Cortex of kidney (tissue), 1 donor: ENCODE data around the gene KAT7.

Experiments used
- DNase-seq: peaks from one replicate; lab custom pipeline; 2025; lab: John Stamatoyannopoulos, UW

Gene KAT7

DNA sequence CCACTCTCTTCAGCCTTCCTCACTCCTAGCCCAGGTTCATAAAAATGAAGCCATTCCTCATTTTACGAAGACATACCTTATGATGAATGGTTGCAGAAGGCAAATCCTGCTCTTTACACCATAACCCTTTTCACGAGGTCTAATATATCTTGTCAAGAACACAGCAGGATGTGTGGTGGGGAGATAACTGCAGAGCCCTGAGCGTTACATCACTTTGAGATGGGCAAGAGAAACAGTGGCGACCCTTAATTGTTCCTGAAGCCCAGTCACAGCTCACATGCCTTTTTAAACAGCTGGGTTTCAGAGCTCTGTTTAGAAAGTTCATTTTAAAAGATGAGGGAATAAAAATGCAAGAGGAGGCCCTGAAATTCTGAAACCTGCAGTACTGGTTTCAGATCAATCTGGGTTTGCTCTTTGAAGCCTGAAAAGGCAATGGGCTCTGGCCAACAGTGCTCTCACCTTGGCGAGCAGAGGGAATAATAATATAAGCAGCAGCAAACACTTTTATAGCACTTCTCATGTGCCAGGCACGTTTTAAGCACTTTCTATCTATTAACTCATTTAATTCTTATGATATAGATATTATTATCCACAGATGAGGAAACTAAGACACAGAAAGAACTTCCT lies 27.4 kb upstream of the KAT7 start:
- DNase-seq: no peak

DNA sequence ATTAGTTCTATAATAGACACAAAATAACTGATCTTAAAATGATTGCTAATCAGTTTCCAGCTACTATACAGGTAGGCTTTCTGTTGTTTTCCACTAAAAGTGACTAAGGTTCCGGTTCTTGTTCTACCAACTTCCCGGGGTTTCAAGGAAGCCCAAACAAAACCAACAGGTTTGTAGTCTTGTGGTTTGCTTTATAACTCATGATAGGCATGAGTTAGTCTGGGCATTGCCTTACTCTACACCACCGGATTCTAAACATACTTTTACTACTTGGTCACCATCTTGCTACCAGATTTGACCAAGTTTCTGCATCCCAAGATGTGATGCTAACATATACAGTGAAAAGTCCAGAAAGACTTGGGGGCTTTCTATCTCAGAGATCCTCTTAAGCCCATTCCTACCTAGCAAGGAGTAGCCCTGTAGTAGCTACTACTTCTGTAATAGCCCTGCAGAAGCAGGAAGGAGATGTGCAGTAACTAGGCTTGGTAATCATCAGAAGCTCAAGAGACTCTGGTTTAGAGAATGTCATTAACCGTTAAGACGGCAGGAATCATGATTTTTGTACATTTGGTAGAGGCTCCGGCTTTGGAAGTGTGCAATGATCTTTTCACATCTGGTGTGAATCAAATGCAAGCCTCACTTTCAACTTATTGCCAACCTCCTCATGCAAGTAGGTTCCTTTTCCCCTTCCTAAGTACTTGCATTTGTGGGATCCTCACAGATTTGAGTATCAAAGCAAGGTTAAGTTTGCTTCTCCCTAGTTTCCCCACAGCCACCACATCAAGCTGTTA lies 26.1 kb upstream of the KAT7 start:
- DNase-seq: no peak

DNA sequence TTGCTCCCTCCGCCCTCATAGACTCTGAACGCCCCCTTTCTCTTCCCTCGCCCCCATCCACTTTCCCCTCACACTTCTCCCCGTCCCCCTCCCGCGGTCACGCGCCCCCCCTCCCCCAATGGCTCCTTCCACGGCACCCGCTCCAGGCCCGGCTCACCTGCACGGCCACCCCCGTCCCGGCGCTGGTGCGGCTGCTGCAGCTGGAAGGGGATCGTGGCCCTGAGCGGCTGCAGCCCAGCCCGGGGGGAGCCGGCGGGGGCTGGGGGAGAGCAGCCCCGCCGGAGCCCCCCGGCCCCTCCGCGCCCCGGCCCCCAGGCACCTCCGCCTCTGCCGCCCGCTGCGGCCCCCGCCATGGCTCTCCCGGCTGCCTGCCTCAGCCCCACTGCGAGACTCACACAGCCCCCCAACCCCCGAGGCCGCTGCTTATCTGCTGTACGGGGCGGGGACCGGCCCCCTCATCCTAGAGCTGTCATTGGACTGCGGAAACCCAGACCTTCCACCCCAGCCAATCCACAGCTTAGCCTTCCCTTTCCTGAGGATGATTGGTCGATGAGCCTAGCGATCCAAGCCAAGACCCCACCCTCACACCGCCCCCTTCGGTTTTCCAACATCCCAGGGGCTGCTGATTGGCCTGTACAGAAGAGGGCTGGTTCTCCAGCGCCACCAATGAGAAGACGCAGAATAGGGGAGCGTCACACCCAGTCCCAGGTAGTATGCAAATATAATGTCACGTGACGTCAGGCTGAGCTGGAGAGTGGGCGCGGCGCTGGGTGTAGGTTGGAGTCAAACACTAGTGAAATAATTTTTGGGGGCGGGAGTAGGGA lies 24.5 kb upstream of the KAT7 start, which contains the start of gene FAM117A:
FAM117A (minus strand) TSS at position 397 of the 824 bp plus-strand sequence; CDS start at position 353, 44 bp downstream.
- no peak for DNase-seq

DNA sequence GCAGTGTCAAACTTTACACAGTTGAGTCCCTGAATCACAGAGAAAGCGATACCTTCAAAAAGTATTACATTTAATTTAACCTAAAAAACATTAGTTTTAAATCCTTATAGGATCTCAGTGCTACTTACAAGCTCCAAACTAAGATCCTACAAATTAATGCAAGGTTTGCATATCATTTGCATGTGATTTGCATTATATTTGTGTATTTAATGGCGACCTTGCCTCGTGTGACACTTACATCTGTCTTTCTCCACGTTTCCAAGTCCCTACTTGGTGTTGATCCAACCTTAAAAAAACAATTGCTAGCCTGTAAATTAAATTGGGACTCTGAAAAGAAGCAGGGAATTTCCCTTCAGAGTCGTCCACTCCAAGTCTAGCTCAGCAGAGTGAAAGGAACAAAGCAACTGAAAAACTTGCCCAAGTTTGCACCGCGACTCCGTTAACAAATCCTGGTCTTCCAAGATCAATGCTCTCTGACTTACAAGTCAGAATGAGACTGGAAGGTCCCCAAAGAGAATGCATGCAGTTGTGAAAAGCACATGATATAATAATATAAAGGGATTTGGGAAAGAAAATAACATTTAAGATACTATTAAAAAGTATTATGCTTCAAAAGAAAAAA lies 23.8 kb upstream of the KAT7 start:
- DNase-seq: no peak

DNA sequence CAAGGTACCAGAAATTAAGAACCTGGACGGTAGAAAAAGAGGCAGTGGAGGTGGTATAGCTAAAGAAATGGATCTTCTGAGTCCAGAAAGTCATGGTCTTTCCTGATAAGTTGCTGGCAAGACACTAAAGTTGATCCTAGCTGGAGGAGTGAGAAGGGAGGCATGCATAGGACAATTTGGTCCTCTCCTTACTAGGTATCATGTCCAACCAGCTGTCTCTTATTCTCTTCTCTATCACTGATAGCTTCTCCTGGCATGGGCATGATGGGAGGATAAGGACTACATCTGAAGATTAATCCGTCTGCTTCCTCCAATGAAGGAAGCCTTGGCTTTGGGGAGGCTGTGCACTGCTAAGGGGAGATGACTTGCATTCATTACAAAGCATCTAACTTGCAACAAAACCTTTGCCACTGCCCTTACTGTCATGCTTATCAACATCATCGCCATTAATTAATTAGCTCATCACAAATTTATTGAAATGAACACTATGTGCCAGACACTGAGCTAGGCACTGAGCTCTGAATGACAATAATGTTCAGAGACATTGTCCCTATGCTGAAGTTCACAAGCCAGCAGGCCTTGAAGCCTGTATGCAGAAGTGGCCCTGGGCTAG lies 21.5 kb upstream of the KAT7 start:
- DNase-seq: no peak

DNA sequence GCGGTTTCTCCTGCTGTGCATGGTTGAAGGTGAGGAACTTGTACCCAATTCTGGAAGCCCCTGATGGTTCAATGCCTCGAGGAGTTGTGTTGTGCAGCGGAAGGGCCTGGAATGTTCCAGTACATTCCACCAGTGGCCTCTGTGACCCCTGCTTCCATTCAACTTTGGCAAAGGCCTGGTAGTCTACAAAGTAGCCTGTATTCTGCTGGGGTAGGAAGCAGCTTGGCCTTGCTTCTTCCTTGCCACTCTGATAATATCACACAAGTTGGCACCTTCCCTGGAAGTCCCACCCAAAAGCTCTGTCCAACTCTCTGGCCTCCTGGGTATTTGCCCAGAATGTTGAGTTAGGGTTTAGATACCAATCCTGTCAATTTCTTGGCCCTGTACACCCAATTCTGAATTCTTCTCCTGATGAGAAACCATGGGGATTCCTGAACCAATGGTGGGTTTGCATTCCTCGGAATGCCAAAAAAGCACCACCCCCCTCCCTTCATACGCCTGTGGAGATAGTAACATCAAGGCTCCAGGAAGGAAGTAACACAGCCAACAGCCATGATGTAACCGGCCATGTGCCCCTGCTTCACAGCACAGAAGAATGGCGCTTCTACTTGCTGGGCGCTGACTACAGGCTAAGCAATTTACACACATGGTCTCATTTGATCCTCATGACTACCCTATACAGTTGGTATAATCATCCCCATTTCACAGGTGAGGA lies 12.8 kb upstream of the KAT7 start:
- no peak for DNase-seq

DNA sequence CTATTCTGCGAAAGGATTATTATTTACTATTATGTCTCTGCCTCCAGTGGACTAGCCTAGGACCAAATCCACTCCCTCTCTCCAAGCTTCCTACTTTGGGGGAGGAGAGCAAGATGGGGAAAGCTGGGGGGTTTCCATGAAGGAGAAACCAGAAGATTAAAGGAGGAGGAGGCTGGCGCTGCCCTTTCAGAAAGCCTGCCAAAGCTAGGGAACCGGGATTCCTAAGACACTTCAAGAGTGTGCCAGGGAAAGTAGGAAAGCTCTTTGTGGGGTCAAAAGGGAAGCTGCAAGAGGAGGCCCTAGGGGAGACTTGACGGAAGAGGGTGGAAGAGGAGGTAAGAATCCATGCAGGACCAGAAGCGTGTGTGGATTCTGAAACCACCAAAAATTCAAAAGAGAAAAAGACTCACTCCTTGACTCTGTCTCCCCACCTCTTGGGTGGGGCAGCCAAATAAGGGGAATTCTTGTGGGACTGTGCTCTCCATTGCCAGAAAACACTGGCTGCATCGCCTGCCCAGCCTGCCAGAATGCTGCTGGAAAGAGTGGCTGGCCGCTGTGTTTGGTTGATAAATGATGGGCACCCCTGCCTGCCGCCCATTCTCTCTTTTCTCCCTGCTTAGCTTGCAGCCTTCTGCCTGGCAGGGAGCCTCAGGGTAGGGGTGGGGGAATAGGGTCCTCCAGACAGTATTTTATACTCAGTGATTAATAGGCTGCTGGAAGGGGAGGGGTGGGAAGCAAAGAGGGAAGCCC lies 11.8 kb upstream of the KAT7 start:
- DNase-seq: no peak

DNA sequence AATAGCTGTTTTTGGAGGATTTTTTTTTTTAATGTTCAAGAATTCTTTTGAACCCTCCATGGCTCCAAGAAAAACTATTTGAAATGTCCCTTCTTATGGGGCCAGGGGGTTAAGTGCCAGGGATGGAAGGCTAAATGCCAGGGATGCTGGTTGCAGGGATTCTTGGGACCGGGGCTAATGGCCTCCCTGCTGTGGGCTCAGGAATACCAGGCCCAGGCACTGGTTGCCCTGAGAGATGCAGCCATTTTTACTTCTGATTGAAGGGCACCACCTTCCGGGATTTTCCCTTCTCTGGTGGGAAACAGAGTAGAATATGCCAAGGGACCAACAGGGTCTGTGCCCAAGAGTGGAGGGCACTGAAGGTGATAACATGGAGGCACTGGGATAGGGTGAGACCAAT lies 10.9 kb upstream of the KAT7 start:
- no peak for DNase-seq

DNA sequence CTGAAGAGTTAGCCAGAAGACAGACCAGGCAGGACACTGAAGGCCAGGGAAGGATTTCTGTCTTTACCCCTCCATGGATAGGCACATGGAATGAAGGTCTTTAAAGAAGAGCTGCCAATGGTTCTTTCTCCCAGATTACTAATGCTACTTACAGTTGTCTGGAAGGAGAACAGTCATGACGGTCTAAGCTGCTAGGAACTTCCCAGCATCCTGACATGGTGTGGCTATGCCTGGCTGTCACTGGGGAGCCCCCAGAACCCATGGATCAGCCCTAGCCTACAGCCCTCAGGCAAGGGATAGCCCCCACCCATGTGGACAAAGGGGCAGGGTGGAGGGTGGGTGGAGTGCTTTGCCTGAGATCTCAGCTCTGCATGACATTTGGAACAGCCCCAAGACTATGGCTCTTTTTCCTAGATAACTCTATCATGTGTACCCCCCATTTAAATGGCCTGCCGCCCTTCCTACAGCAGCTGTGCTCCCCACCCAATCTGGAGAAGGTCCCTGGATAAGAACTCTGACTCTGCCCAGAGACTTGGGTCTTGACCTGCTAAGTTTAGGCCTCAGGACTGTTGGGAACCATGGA lies 9.2 kb upstream of the KAT7 start:
- DNase-seq: no peak

DNA sequence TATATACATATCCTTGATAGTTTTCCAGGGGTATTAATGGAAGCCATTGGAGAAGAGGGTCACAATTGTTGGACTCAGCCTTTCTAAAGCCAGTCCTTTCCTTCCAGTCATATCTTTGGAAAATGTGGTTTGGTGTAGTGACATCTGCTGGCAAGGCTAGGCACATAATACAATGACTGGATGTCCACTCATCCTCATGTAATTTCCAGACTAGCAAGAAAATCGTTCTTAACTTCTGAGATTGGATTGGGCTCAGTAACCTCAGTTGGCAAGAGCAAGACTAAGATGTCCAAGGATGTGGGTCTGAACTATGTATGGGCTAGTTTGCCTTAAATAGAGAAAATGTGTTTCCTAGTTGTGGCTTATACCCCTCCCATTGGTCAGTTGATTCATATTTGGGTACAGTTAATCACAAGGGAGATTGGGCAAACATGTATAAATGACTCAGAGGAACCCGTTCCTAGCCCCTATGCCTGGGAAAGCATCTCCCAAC lies 8.7 kb upstream of the KAT7 start:
- DNase-seq: no peak

DNA sequence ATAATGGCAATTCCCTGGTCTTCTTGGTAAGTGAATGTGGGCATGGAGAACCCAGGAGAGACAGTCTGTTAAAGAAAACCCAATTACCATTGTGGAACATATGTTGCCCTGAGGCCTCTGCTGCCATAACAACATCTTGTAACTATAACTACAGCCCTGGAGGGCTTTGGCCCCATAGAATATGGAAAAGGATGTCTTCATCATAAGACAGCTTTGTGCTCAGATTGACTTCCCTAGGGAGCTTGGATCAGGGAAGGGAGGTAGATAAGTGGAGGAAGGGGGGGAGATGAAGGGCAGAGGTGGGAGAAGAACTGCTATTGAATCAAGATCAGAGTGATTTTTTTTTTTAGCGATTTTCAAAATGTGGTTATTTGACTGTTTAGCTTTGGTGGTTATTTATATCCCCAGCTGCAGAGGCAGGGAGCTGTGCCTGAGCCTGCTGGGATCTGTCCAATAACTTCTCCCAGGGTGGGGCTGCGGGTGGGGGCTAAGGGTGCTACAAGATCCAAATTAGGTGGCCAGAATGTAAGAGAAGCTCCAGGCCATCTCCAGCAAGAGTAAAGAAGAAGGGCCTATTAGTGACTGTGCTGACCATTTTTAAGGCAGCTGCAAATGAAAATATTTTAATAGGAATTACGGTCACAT lies 5.3 kb upstream of the KAT7 start:
- no peak for DNase-seq

DNA sequence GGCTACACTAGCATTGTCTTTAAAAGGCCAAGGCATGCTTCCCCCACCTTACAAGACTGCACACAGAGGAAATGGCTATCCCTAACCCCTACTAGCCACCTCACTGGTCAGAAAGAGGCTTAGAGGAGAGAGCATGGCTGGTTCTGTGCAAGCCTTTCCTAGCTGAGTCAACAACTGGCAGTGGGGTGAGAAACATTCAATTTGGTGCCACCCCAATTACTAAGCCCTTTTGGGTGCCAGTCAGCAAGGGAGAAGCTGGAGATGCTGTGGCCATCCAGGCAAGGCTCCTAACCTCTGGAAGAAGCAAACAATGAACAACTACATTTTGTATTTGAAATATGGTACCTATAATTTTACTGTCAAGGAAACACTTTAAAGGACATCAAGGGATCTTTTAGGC lies 4.7 kb upstream of the KAT7 start:
- DNase-seq: no peak

DNA sequence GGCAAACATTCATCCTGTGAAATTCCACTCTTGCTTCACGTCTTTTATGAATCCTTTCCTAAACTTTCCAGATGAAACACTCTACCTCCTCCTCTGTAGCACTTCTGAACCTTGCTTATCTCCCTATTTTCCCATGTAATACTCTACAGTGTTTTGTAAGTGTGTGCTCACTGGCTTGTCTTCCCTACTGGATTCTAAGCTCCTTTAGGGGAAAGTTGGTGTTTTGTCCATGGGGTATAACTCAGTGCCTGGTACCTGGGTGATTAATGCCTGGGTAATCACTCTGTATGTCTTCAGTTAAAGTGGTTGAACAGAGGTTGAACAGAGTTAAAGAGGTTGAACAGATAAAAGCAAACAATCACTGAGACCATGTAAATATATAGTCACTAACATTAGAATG lies 3.8 kb upstream of the KAT7 start:
- DNase-seq: no peak

DNA sequence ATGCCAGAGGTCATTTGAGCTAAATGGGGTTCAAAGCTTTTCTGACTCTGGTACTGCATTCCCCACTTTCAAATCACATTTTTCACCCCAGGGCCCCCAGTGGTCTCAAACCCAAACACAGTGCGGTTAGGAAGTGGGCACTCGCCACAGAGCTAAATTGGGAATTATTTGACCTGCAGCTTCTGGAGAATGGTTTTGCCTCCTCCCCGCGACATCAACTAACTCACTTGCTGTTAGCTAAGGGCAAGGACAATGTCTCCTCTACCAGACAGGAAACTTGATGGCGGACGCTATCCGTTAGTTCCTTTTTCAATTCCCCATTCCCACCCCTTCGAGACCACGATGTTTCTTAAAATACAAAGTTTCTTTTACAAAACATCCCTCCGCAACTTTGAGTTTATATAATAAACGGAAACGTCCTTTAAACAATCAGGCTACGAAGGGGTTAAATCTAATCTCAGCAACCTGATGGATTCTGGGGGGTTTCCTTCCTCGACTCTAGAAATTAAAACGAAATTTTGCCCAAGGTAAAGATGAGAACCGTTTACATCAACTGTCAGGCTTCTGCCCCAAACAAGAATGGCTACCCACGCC lies 500 bp upstream of the KAT7 start:
- DNase-seq: no peak

DNA sequence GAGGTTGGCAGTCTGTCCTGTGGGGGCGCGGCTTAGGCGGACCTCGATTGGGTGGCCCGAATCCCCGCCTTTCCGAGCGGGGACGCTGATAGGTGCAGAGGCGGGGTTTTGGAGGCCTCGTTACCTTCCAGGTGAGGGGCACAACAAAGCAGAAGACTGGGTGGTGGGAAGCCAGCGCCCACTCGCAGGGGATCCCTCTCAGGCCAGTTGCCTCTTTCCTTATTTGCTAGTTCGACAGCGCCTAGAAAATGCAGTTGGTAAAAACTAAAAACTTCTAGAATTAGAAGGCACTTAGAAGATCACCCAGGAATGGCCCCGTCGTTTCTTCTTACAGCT lies 730 bp downstream of the KAT7 start:
- no peak for DNase-seq

DNA sequence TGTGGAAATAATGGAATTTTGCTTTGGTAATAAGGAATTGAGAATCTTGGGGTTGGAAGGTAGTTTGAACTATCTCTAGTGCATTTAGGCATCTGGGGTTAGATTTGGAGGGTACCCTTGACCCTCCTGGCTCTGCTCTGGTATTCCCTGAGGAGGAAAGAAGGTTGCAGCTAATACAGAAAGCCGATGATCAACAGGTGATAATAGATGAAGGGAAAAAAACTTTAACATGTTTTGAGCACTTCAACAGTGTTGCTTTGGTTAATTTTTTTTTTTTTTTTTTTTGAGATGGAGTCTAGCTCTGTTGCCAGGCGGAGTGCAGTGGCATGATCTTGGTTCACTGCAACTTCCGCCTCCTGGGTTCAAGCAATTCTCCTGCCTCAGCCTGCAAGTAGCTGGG lies 4.8 kb downstream of the KAT7 start:
- no peak for DNase-seq

DNA sequence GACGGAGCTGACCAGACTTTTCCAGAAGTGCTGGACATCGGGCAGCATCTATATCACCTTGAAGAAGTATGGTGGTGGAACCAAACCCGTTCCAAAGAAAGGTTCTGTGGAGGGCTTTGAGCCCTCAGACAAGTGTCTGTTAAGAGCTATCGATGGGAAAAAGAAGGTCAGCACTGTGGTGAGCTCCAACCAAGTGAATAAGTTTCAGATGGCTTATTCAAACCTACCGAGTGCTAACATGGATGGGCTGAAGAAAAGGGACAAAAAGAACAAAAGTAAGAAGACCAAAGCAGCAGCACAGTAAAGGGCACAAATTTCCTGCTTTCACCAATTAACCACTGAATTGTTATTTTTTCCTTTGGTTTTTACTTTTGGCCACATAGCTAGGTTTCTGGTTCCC lies 6.9 kb downstream of the KAT7 start:
- no peak for DNase-seq

DNA sequence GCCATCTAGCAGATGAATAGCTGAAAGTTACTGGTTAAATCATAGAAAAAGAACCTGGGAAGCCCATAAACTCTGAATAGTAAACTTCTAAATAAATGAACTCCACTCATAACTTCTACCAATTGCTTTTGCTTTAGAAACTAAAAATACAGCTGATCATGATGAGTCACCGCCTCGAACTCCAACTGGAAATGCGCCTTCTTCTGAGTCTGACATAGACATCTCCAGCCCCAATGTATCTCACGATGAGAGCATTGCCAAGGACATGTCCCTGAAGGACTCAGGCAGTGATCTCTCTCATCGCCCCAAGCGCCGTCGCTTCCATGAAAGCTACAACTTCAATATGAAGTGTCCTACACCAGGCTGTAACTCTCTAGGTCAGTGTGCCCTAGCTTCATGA lies 9.7 kb downstream of the KAT7 start:
- DNase-seq: no peak

DNA sequence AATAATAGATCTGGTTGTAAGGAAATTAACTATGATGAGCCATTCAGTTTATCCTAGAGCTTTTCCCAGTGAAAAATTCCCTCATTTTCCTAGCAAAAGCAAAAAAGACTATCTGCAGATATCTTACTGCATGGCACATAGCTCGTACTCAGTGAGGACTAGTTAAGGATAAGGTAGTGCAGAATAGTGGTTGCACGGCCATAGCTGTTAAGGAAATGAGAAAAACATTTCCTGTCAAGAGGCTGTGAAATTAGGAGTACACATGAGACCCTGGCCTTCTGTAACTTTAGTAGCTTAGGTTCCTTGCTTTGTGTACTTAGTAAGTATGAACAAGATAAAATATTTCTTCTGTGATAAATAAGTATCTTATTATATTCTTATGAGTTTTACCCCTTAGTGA lies 10.3 kb downstream of the KAT7 start:
- no peak for DNase-seq
